ENCODE measurements around the gene SUN2. TPM values are rescaled to one million over a fixed set of nuclear protein-coding genes. Genes with fewer than 3 reads are reported as not detected.
A peak's percentile ranks its signal among the peaks of the same experiment; 100 is the strongest.

SUN2 gene
- polyA plus RNA-seq, 1 donor: 66.5 TPM

- Histone ChIP-seq H3K27ac (ENCODE audit: low read length) (peak overlapping the region; percentile 24), H3K27me3 (ENCODE audit: control insufficient read depth, insufficient read depth, low read length) (peaks cover 11% of the 10 kb centered on the region), H3K9me3 (ENCODE audit: control insufficient read depth, low read depth, low read length) (no peaks in the 10 kb centered on the region), H3K36me3 (ENCODE audit: control insufficient read depth, insufficient read depth, low read length) (peaks cover 8% of the 10 kb centered on the region), H3K4me1 (ENCODE audit: control insufficient read depth, insufficient read depth, low read length) (peaks cover 7% of the 10 kb centered on the region), H3K4me3 (ENCODE audit: low read length) (peak overlapping the region; percentile 53)
- DNase-seq: peak in 1 of 2 donors; percentile 35
- no CpG with 5 or more reads among the region's 9 CpGs for WGBS (ENCODE audit: insufficient coverage, low lambda C conversion rate)
These were observed 37.5 kb upstream of the SUN2 start for GRCh38 chr22:38793317-38793716.

DNA sequence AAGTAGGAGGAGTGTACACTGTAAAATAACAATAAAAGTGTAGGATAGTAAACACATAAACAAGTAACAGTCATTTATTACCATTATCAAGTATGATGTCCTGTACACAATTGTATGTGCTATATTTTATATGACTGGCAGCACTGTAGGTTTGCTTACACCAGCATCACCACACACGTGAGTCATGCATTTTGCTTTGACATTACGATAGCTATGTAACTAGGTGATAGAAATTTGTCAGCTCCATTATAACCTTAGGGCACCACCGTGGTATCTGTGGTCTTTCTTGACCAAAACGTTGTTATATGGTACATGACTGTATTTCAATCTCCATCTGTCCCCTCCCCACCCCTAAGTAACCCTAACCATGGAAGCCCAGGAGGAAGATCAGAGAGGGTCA lies 37.0 kb upstream of the SUN2 start:
- peaks cover 11% of the 10 kb centered on the region for H3K27me3 ChIP-seq (ENCODE audit: control insufficient read depth, insufficient read depth, low read length)
- H3K4me1 ChIP-seq (ENCODE audit: control insufficient read depth, insufficient read depth, low read length): peaks cover 9% of the 10 kb centered on the region
- H3K27ac ChIP-seq (ENCODE audit: low read length): peak overlapping the region; percentile 24
- DNase-seq: no peak
- H3K4me3 ChIP-seq (ENCODE audit: low read length): peak overlapping the region; percentile 53
- H3K9me3 ChIP-seq (ENCODE audit: control insufficient read depth, low read depth, low read length): no peaks in the 10 kb centered on the region
- no CpG with 5 or more reads among the region's 4 CpGs for WGBS (ENCODE audit: insufficient coverage, low lambda C conversion rate)
- H3K36me3 ChIP-seq (ENCODE audit: control insufficient read depth, insufficient read depth, low read length): peaks cover 8% of the 10 kb centered on the region

- Histone ChIP-seq H3K27me3 (ENCODE audit: control insufficient read depth, insufficient read depth, low read length) (no peaks in the 10 kb centered on the region), H3K9me3 (ENCODE audit: control insufficient read depth, low read depth, low read length) (no peaks in the 10 kb centered on the region), H3K4me1 (ENCODE audit: control insufficient read depth, insufficient read depth, low read length) (peaks cover 6% of the 10 kb centered on the region), H3K4me3 (ENCODE audit: low read length) (no peak overlapping the region), H3K36me3 (ENCODE audit: control insufficient read depth, insufficient read depth, low read length) (peaks cover 8% of the 10 kb centered on the region), H3K27ac (ENCODE audit: low read length) (no peak overlapping the region)
- 87% methylated on average over 2 of the region's 4 CpGs for whole genome bisulfite sequencing (ENCODE audit: insufficient coverage, low lambda C conversion rate)
- DNase-seq: no peak
These were observed 33.8 kb upstream of the SUN2 start for GRCh38 chr22:38789606-38790005.

DNA sequence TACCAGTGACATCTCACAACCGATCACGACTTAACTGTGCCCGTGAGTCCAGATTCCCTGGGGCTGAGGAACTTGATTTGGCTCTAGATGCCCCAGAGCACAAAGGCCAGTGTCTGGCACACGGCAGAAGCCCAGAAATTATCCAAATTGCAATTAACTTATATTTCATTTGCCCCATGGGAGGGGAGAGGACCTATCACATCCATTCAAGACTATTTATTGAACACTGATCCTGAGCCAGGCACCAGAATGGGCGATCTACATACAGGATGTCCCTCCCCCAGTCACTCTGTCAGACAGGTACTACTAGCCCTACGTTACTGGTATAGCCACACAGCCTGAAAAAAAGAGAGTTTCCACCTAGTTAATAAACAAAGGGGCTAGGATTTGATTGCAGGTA lies 33.0 kb upstream of the SUN2 start:
- no CpG with 5 or more reads among the region's 6 CpGs for WGBS (ENCODE audit: insufficient coverage, low lambda C conversion rate)
- Histone ChIP-seq H3K4me3 (ENCODE audit: low read length) (no peak overlapping the region), H3K9me3 (ENCODE audit: control insufficient read depth, low read depth, low read length) (no peaks in the 10 kb centered on the region), H3K4me1 (ENCODE audit: control insufficient read depth, insufficient read depth, low read length) (peaks cover 2% of the 10 kb centered on the region), H3K36me3 (ENCODE audit: control insufficient read depth, insufficient read depth, low read length) (peaks cover 8% of the 10 kb centered on the region), H3K27ac (ENCODE audit: low read length) (peak overlapping the region; percentile 5), H3K27me3 (ENCODE audit: control insufficient read depth, insufficient read depth, low read length) (no peaks in the 10 kb centered on the region)
- no peak for DNase-seq

GRCh38 chr22:38788021-38788816 lies 32.4 kb upstream of the SUN2 start:
- 100% methylated on average over 1 of the region's 16 CpGs for WGBS (ENCODE audit: insufficient coverage, low lambda C conversion rate)
- DNase-seq: peak; percentile 54 to 67

DNA sequence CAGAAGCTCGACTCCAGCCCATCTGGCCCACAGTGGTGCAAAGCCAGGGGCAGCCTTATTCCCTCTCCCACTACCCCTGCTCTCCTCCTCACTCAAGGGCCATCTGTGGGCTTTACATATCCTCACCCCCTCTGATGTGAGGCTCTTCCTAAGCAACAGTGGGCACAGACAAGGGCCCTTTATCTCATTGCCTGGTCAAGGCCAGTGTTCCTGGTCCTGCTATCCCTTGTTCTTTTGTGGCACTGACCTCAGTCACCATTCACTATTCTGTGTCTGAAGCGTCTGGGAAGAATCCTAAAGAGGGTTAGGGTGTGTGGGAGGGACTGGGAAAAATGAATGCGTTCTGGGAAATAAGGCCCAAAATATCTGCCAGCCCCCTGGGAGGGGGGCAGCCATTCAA lies 30.8 kb upstream of the SUN2 start:
- Histone ChIP-seq H3K4me1 (ENCODE audit: control insufficient read depth, insufficient read depth, low read length) (peaks cover 2% of the 10 kb centered on the region), H3K27ac (ENCODE audit: low read length) (no peak overlapping the region), H3K36me3 (ENCODE audit: control insufficient read depth, insufficient read depth, low read length) (peaks cover 12% of the 10 kb centered on the region), H3K27me3 (ENCODE audit: control insufficient read depth, insufficient read depth, low read length) (no peaks in the 10 kb centered on the region), H3K9me3 (ENCODE audit: control insufficient read depth, low read depth, low read length) (no peaks in the 10 kb centered on the region), H3K4me3 (ENCODE audit: low read length) (no peak overlapping the region)
- WGBS (ENCODE audit: insufficient coverage, low lambda C conversion rate): no CpG with 5 or more reads among the region's 3 CpGs
- no peak for DNase-seq

More at GRCh38 chr22:38788021-38788816, 32.4 kb upstream of the SUN2 start:
- Histone ChIP-seq H3K4me1 (ENCODE audit: control insufficient read depth, insufficient read depth, low read length) (peaks cover 2% of the 10 kb centered on the region), H3K4me3 (ENCODE audit: low read length) (no peak overlapping the region), H3K27ac (ENCODE audit: low read length) (peak overlapping the region; percentile 43), H3K36me3 (ENCODE audit: control insufficient read depth, insufficient read depth, low read length) (peaks cover 8% of the 10 kb centered on the region), H3K27me3 (ENCODE audit: control insufficient read depth, insufficient read depth, low read length) (no peaks in the 10 kb centered on the region), H3K9me3 (ENCODE audit: control insufficient read depth, low read depth, low read length) (no peaks in the 10 kb centered on the region)

DNA sequence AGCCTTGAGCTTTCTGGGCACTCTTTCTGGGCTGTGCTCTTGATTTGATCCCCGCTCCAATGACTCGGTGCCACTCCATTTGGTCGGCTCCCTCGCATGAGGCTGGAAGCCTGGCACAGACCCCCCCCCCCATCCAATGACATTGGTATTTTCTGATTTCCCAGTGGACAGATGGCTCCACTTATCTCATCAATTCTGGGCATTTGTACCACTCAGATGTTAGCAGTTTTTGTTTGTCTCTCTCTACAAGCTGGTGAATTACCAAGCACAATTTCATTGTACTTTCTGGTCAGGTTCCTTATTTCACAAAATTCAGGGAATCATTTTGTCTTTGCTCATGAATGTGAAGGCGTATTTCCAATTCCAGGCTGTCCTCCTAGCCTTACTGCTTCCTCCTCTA lies 29.1 kb upstream of the SUN2 start:
- Histone ChIP-seq H3K9me3 (ENCODE audit: control insufficient read depth, low read depth, low read length) (no peaks in the 10 kb centered on the region), H3K27ac (ENCODE audit: low read length) (no peak overlapping the region), H3K36me3 (ENCODE audit: control insufficient read depth, insufficient read depth, low read length) (peaks cover 17% of the 10 kb centered on the region), H3K27me3 (ENCODE audit: control insufficient read depth, insufficient read depth, low read length) (no peaks in the 10 kb centered on the region), H3K4me3 (ENCODE audit: low read length) (no peak overlapping the region), H3K4me1 (ENCODE audit: control insufficient read depth, insufficient read depth, low read length) (peaks cover 2% of the 10 kb centered on the region)
- WGBS (ENCODE audit: insufficient coverage, low lambda C conversion rate): no CpG with 5 or more reads among the region's 5 CpGs
- DNase-seq: no peak

DNA sequence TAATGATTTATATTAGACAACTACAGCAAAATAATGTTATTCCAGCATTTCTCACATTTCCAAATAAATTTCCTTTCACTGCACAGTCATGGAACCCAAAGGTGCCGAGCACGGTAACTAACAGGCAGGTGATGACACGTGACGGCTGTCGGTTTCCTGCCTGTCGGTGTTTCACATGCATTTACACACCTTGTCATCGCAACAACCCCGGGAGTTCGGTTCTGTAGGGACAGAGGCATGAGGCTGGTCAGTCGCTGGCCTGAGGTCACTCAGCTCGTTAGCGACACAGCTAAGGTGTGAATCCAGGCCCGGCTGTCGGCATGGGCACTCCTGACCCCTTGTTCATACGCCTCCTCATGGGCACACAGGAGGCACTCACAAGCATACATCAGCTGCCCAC lies 28.2 kb upstream of the SUN2 start:
- H3K9me3 ChIP-seq (ENCODE audit: control insufficient read depth, low read depth, low read length): no peaks in the 10 kb centered on the region
- DNase-seq: no peak
- H3K4me1 ChIP-seq (ENCODE audit: control insufficient read depth, insufficient read depth, low read length): peaks cover 2% of the 10 kb centered on the region
- no peak overlapping the region for H3K4me3 ChIP-seq (ENCODE audit: low read length)
- no peaks in the 10 kb centered on the region for H3K27me3 ChIP-seq (ENCODE audit: control insufficient read depth, insufficient read depth, low read length)
- no CpG with 5 or more reads among the region's 15 CpGs for WGBS (ENCODE audit: insufficient coverage, low lambda C conversion rate)
- H3K36me3 ChIP-seq (ENCODE audit: control insufficient read depth, insufficient read depth, low read length): peaks cover 23% of the 10 kb centered on the region
- H3K27ac ChIP-seq (ENCODE audit: low read length): no peak overlapping the region

DNA sequence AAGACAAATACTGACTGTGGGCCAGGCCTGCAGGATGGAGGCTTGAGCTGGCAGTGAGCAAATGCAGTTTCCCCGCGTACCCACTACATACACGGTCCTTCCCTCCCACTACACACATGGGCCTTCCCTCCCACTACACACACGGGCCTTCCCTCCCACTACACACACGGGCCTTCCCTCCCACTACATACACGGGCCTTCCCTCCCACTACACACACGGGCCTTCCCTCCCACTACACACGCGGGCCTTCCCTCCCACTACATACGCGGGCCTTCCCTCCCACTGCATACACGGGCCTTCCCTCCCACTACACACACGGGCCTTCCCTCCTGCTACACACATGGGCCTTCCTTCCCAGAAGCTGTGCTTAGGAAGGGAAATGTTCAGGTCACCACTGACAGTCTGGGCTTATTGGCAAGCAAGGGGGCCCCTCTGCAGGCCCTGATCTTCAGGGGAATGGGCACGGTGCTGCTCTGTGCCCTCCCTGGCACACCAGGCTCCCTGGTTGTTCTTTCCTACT lies 27.4 kb upstream of the SUN2 start:
- H3K9me3 ChIP-seq (ENCODE audit: control insufficient read depth, low read depth, low read length): no peaks in the 10 kb centered on the region
- WGBS (ENCODE audit: insufficient coverage, low lambda C conversion rate): no CpG with 5 or more reads among the region's 14 CpGs
- H3K27me3 ChIP-seq (ENCODE audit: control insufficient read depth, insufficient read depth, low read length): no peaks in the 10 kb centered on the region
- DNase-seq: no peak
- no peak overlapping the region for H3K27ac ChIP-seq (ENCODE audit: low read length)
- H3K4me3 ChIP-seq (ENCODE audit: low read length): no peak overlapping the region
- H3K4me1 ChIP-seq (ENCODE audit: control insufficient read depth, insufficient read depth, low read length): peaks cover 2% of the 10 kb centered on the region
- peaks cover 26% of the 10 kb centered on the region for H3K36me3 ChIP-seq (ENCODE audit: control insufficient read depth, insufficient read depth, low read length)

- Histone ChIP-seq H3K36me3 (ENCODE audit: control insufficient read depth, insufficient read depth, low read length) (peaks cover 30% of the 10 kb centered on the region), H3K9me3 (ENCODE audit: control insufficient read depth, low read depth, low read length) (no peaks in the 10 kb centered on the region), H3K4me3 (ENCODE audit: low read length) (no peak overlapping the region), H3K4me1 (ENCODE audit: control insufficient read depth, insufficient read depth, low read length) (no peaks in the 10 kb centered on the region), H3K27ac (ENCODE audit: low read length) (no peak overlapping the region), H3K27me3 (ENCODE audit: control insufficient read depth, insufficient read depth, low read length) (no peaks in the 10 kb centered on the region)
- no CpG with 5 or more reads among the region's 13 CpGs for WGBS (ENCODE audit: insufficient coverage, low lambda C conversion rate)
- no peak for DNase-seq
These were observed 26.8 kb upstream of the SUN2 start for GRCh38 chr22:38782402-38783094.

Data from large intestine (tissue), 3 donors.